PFSK-1 (cell line): ENCODE measurements around the gene SPAG9.

Experiments
- REST ChIP-seq, 2 experiments: IDR thresholded peaks; 2 replicates each; pipeline versions ENCODE4 v1.6.1 to v1.8.0; 2011 to 2012; ENCODE audit warnings: low read depth in 2 of 2, low read length in 2 of 2, control low read depth in 1 of 2, inconsistent platforms in 1 of 2, mild to moderate bottlenecking in 1 of 2, moderate library complexity in 1 of 2; ENCODE audit not compliant: insufficient read depth in 1 of 2
- SIN3A ChIP-seq: IDR thresholded peaks from 2 replicates; pipeline ENCODE4 v1.6.1; 2012; ENCODE audit warnings: mild to moderate bottlenecking, low read length, moderate library complexity, borderline replicate concordance; ENCODE audit not compliant: insufficient read depth

GRCh38 chr17:50938821-50939541 lies 181.7 kb downstream of the SPAG9 start:
- TF ChIP-seq REST (IDR thresholded peaks at IDR 0.05; ENCODE audit: insufficient read depth in 1 of 2, low read depth in 2 of 2, low read length in 2 of 2) (no peak), SIN3A (no peak)
